HG02798 (cell line): ENCODE measurements around the gene CAMTA1.

Source experiments
- ATAC-seq: cut with Tn5 transposase; IDR thresholded peaks from one replicate; pipeline ENCODE4 v1.9.1; 2021; ENCODE audit warnings: mild to moderate bottlenecking; ENCODE audit not compliant: unreplicated experiment, poor library complexity

Gene CAMTA1

GRCh38 chr1:7574121-7575040 is 789.1 kb downstream of the CAMTA1 start:
- ATAC-seq, result no peak

- no peak for ATAC-seq
Observed at GRCh38 chr1:7575041-7575400, 789.8 kb downstream of the CAMTA1 start.

GRCh38 chr1:7576946-7577657 is 791.8 kb downstream of the CAMTA1 start:
- no peak for ATAC-seq

GRCh38 chr1:7578206-7578605 is 793.0 kb downstream of the CAMTA1 start:
- ATAC-seq, result no peak

- no peak for ATAC-seq
Observed at GRCh38 chr1:7579016-7579415, 793.8 kb downstream of the CAMTA1 start.

GRCh38 chr1:7579831-7580804 is 794.9 kb downstream of the CAMTA1 start:
- ATAC-seq, result no peak

GRCh38 chr1:7580923-7581753 is 795.9 kb downstream of the CAMTA1 start:
- ATAC-seq, result no peak

GRCh38 chr1:7581754-7582459 is 796.7 kb downstream of the CAMTA1 start:
- ATAC-seq, result no peak

GRCh38 chr1:7582460-7582972 is 797.3 kb downstream of the CAMTA1 start:
- ATAC-seq, result no peak

GRCh38 chr1:7583291-7584096 is 798.2 kb downstream of the CAMTA1 start:
- no peak for ATAC-seq

GRCh38 chr1:7584157-7584556 is 798.9 kb downstream of the CAMTA1 start:
- no peak for ATAC-seq

GRCh38 chr1:7584643-7585042 is 799.4 kb downstream of the CAMTA1 start:
- ATAC-seq, result no peak

GRCh38 chr1:7585216-7585907 is 800.1 kb downstream of the CAMTA1 start:
- no peak for ATAC-seq

- no peak for ATAC-seq
Observed at GRCh38 chr1:7586031-7586941, 801.0 kb downstream of the CAMTA1 start.

- no peak for ATAC-seq
Observed at GRCh38 chr1:7587108-7587772, 802.0 kb downstream of the CAMTA1 start.
